K562 (cell line): ENCODE data around the gene ZEB2. TPM values are rescaled to one million over a fixed set of nuclear protein-coding genes. Genes with fewer than 3 reads are reported as not detected.

Experiments
- CHD7 ChIP-seq: fragments of 200-600 bp; sonication (generic); IDR thresholded peaks from one replicate; pipeline ENCODE4 v1.6.1; 2012; ENCODE audit warnings: mild to moderate bottlenecking, low read depth, low read length, inconsistent platforms
- polyA plus RNA-seq, 8 experiments: library from polyadenylated mRNA; depleted of rRNA in 4 of 8; stranded (reverse) in 5 of 8; unstranded in 3 of 8; fragments of >200 nt; fragmentation: Nextera tagmentation in 2 of 8; fragmentation: Illumina TruSeq in 1 of 8; extraction: Ambion mirVana in 2 of 8; extraction: Trizol in 1 of 8; gene quantifications; 2 replicates each; pipeline versions ENCODE4 v1.2.1 to v1.2.3, GENCODE V29; 2011 to 2014; ENCODE audit warnings: inconsistent platforms in 1 of 8, missing spikeins in 1 of 8
- total RNA-seq, 7 experiments: library from RNA; depleted of rRNA in 6 of 7; stranded (reverse); fragments of >200 nt in 6 of 7; fragmentation: Illumina TruSeq in 2 of 7; extraction: Trizol in 2 of 7; gene quantifications; 2 replicates each; pipeline versions ENCODE4 v1.2.1 to v1.2.3, GENCODE V29; 2011 to 2021; ENCODE audit warnings: low replicate concordance in 1 of 7

ZEB2 gene
- total and polyA plus RNA-seq, 9 of the 15 experiments (the other 6 are each of a cell fraction or from before 2014, with no cell fraction given): 15.1 to 113 (median 72.3) TPM

- TF ChIP-seq CHD7: no peak
Observed at GRCh38 chr2:144484201-144484948, 35.5 kb downstream of the ZEB2 start (continued).
